MG63 (cell line): ENCODE results near the gene VWA7. TPM values are rescaled to one million over a fixed set of nuclear protein-coding genes. Genes with fewer than 3 reads are reported as not detected.

Source experiments
- DNase-seq: peaks from one replicate; pipeline ENCODE4 v3.0.0-alpha.2; 2020
- H3K27me3 ChIP-seq: fragments of 250-450 bp; sonication (Bioruptor Pico); 2 replicates; pipeline ENCODE4 v1.5.1; 2020; ENCODE audit warnings: mild to moderate bottlenecking, moderate library complexity
- H3K36me3 ChIP-seq: fragments of 250-450 bp; sonication (Bioruptor Pico); 2 replicates; pipeline ENCODE4 v1.5.1; 2020; ENCODE audit warnings: mild to moderate bottlenecking, moderate library complexity
- H3K4me3 ChIP-seq: fragments of 250-450 bp; sonication (Bioruptor Pico); 2 replicates; pipeline ENCODE4 v1.5.1; 2020; ENCODE audit warnings: mild to moderate bottlenecking, moderate library complexity
- H3K9me3 ChIP-seq: fragments of 250-450 bp; sonication (Bioruptor Pico); 2 replicates; pipeline ENCODE4 v1.5.1; 2020; ENCODE audit warnings: mild to moderate bottlenecking, moderate library complexity
- total RNA-seq: library from RNA; depleted of rRNA; stranded (reverse); fragments of >200 nt; shearing (Covaris generic); gene quantifications from 2 replicates; pipeline ENCODE4 v1.2.3, GENCODE V29; 2014; ENCODE audit warnings: low replicate concordance

VWA7 gene
- total RNA-seq, 1 experiment from 2014 or later: 0.13 TPM

- Histone ChIP-seq H3K36me3 (peaks cover 43% of the 10 kb centered on the region), H3K4me3 (peak overlapping the region; percentile 66)
Measured at GRCh38 chr6:31729979-31730630, 47.0 kb downstream of the VWA7 start.

DNA sequence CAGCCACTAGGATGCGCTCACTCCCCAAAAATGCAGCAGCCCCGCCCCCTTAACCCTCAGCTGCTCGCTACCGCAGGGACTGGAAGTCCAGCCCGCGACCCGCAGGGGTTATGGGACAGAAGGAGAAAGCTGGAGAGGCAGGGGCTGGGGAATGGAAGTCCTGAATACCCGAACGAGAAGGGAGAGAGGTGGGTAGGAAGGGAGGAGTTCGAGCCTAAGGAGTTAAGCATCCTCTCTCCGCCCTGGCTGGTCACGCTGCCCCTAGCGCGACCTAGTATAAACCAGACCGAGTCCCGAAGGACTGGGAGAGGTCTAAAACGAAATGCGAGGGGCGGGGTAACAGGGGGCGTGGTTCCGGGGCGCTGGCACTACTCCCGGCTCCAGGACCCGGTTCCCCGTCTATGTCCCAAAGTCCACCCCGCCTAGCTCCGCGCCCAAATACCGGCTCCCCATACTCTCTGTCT, 47.6 kb downstream of the VWA7 start:
- H3K27me3 ChIP-seq: no peaks in the 10 kb centered on the region
- peaks cover 37% of the 10 kb centered on the region for H3K36me3 ChIP-seq
- peak overlapping the region; percentile 66 for H3K4me3 ChIP-seq
- DNase-seq: peak; percentile 73
- no peaks in the 10 kb centered on the region for H3K9me3 ChIP-seq

More at GRCh38 chr6:31729979-31730630, 47.0 kb downstream of the VWA7 start:
- H3K9me3 ChIP-seq: no peaks in the 10 kb centered on the region
- peak; percentile 83 for DNase-seq
- H3K27me3 ChIP-seq: no peaks in the 10 kb centered on the region

GRCh38 chr6:31728767-31729514, 48.2 kb downstream of the VWA7 start, which contains the start of gene DDAH2:
Gene DDAH2 (minus strand): TSS chr6:31729299. CDS start chr6:31729161, 138 bp downstream.
- H3K27me3 ChIP-seq: no peaks in the 10 kb centered on the region
- peak within 1 kb of the TSS; percentile 66 for H3K4me3 ChIP-seq
- H3K9me3 ChIP-seq: no peaks in the 10 kb centered on the region
- H3K36me3 ChIP-seq: peaks cover 31% of the 10 kb centered on the region
- no peak for DNase-seq

- no peaks in the 10 kb centered on the region for H3K9me3 ChIP-seq
- H3K36me3 ChIP-seq: peaks cover 22% of the 10 kb centered on the region
- no peaks in the 10 kb centered on the region for H3K27me3 ChIP-seq
- no peak for DNase-seq
- no peak overlapping the region for H3K4me3 ChIP-seq
Measured at GRCh38 chr6:31727717-31728671, 49.1 kb downstream of the VWA7 start.

GRCh38 chr6:31727034-31727716, 50.0 kb downstream of the VWA7 start:
- Histone ChIP-seq H3K27me3 (no peaks in the 10 kb centered on the region), H3K4me3 (no peak overlapping the region), H3K9me3 (no peaks in the 10 kb centered on the region), H3K36me3 (peaks cover 16% of the 10 kb centered on the region)
- DNase-seq: no peak

DNA sequence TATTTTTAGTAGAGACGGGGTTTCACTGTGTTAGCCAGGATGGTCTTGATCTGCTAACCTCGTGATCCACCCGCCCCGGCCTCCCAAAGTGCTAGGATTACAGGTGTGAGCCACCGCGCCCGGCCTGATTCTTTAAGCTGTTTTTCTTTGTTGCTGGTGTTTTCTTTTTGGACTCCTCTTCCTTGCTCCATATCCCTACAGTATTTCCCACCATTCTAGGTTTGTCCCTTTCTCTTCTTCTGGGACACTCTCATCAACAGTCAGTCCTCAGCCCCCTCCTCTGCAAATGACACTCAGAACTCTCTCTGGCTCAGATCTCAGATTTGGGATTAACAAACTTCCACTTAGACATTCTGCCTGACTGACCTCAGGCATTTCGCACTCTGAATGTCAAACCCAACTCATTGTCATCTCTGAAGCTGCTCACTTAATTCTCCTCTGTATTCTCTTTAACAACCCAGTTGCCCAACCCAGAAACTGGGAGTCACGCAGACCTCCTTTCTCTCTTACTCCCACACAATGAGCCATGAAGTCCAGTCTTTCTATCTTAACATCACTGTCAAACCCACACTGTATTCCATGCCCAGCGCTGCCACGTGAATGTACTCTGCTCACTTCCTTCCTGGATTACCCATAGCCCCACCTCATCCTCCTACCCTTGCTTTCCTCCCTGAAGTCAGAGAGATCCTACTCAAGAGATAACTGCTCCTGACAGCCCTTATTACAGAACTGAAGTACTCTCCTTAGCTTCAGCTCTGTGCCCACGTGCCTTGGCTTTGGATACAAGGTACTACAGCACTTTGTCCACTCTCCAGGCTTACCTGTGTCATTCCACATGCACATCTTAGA, 51.4 kb downstream of the VWA7 start:
- Histone ChIP-seq H3K4me3 (no peak overlapping the region), H3K27me3 (no peaks in the 10 kb centered on the region), H3K36me3 (peaks cover 4% of the 10 kb centered on the region), H3K9me3 (no peaks in the 10 kb centered on the region)
- no peak for DNase-seq

GRCh38 chr6:31723980-31724691, 53.0 kb downstream of the VWA7 start:
- no peak for DNase-seq
- Histone ChIP-seq H3K36me3 (no peaks in the 10 kb centered on the region), H3K9me3 (no peaks in the 10 kb centered on the region), H3K27me3 (no peaks in the 10 kb centered on the region), H3K4me3 (no peak overlapping the region)

GRCh38 chr6:31723245-31723979, 53.7 kb downstream of the VWA7 start, which contains the start of gene MPIG6B:
Gene MPIG6B (plus strand): TSS chr6:31723373. CDS start chr6:31723384, 11 bp downstream.
- no peak for DNase-seq

GRCh38 chr6:31722173-31722572, 55.0 kb downstream of the VWA7 start:
- Histone ChIP-seq H3K36me3 (no peaks in the 10 kb centered on the region), H3K9me3 (no peaks in the 10 kb centered on the region), H3K27me3 (no peaks in the 10 kb centered on the region), H3K4me3 (no peak overlapping the region)
- no peak for DNase-seq

More at GRCh38 chr6:31723245-31723979, 53.7 kb downstream of the VWA7 start, which contains the start of gene MPIG6B:
- Histone ChIP-seq H3K27me3 (no peaks in the 10 kb centered on the region), H3K36me3 (no peaks in the 10 kb centered on the region), H3K4me3 (no peak within 1 kb of the TSS), H3K9me3 (no peaks in the 10 kb centered on the region)

DNA sequence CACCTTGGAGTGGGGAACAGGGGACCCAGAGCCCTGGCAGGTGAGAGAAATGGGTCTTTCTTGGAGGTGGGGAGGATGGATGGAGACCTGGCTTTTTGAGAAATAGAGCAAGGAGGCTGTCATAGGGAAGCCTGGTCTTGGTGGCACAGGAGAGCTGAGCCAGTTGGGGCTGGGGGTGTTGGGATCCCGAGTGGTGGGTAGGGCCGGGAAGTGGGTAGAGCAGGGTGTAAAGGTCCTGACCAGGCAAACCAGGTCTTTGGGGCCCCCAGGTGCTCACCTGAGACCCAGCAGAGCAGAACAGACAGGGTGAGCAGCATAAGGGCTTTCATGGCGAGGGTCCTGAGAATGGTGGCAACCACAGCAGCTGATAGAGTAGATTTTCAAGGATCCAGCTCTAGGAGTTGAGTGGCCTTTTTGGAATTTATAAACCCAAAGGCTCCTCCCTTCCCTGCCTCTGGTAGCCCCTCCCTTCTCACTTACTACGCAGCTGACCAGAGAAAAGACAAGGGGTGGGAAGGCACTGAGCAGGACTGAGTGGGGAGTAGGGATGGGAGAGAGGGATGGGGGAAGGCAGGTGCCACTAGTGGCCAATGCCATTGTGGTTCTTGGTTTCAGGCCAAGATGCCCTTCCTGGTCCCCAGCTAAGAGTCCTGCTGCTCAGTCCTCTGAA, 55.6 kb downstream of the VWA7 start, which contains the start of gene LY6G6C:
LY6G6C (minus strand) TSS at position 396 of the 670 bp plus-strand sequence; CDS start at position 329, 67 bp downstream.
- Histone ChIP-seq H3K9me3 (no peaks in the 10 kb centered on the region), H3K36me3 (no peaks in the 10 kb centered on the region), H3K27me3 (no peaks in the 10 kb centered on the region), H3K4me3 (no peak within 1 kb of the TSS)
- no peak for DNase-seq

GRCh38 chr6:31720196-31720770, 56.8 kb downstream of the VWA7 start:
- no peaks in the 10 kb centered on the region for H3K36me3 ChIP-seq
- H3K4me3 ChIP-seq: no peak overlapping the region
- DNase-seq: no peak
- H3K9me3 ChIP-seq: no peaks in the 10 kb centered on the region
- no peaks in the 10 kb centered on the region for H3K27me3 ChIP-seq

- Histone ChIP-seq H3K27me3 (no peaks in the 10 kb centered on the region), H3K36me3 (no peaks in the 10 kb centered on the region), H3K9me3 (no peaks in the 10 kb centered on the region), H3K4me3 (no peak overlapping the region)
- DNase-seq: no peak
Measured at GRCh38 chr6:31719001-31719400, 58.1 kb downstream of the VWA7 start.

DNA sequence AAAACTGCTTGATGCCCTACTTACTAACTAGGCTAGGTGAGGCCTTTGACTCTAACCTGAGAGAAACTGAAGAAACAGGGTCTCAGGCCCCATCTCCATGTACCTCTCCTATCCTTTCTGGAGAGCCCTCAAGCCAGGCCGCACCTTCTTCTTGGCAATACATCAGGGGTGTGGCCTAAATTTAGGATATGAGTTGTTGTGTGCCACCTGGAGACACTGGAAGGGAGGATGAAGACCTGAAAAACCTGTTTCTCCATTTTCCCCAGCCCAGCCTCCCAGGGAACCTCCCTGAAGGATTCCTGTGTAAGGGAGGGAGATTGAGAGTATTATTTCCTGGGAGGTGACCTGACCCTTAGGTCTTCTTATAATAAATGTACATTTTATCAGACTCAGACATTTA, 58.9 kb downstream of the VWA7 start:
- Histone ChIP-seq H3K4me3 (no peak overlapping the region), H3K27me3 (no peaks in the 10 kb centered on the region), H3K9me3 (no peaks in the 10 kb centered on the region), H3K36me3 (no peaks in the 10 kb centered on the region)
- DNase-seq: no peak
